ENCODE measurements around the gene CDKL1. TPM values are rescaled to one million over a fixed set of nuclear protein-coding genes. Genes with fewer than 3 reads are reported as not detected.
"Not testable (repeated sequence)": the region's sequence is repeated elsewhere in the genome, so short reads cannot be mapped to it uniquely, and the experiment has no call there.

Gene CDKL1
- total RNA-seq, 1 donor from 2014 or later: 31.9 TPM

DNA sequence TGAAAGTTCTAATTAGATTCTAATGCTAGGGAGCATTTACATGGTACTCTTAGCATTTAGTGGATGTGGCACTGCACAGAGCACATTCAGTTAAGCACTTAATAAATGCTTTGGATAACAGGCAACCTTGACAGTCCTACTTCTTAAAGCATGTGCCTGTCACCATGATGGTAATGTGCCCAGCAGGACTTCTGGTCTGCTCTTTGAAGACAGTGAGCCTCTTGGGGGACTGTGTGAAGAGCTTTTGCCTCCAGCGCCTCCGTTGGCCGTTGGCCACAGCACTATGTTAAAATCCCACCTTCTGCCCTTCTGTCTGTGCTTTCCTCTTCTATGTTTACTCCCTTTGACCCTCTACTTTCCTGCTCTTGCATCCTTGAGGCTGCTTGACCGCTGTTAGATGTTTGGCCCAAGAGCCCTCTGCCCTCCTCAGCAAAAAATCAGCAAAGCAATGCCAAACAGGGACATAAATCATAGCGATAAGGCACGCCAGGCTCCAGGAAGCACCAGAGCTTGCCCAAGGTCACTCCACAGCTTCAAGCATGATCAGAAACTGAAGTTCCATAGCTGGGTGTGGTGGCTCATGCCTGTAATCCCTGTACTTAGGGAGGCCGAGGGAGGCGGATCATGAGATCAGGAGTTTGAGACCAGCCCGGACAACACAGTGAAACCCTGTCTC is 8.3 kb downstream of the CDKL1 start:
- peak; percentile 20 to 39 for DNase-seq (ENCODE audit: low read depth in 2 of 2)

DNA sequence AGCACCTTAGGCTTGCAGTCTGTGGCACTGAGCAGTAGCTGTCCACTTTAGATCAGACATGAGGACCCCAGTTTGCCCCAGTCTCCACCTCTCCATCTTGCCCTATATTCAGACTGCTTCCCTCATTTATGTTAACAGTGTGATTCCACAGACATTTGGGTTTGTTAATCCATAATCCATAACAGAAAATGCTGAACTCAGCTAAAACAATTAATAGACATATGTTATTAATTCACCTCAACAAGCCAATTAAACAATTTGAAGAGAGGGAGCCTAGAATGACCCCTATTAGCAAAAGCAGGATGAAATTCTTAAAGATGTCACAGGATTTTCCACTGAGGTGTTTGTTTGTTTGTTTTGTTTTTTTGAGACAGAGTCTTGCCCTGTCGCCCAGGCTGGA is 9.1 kb downstream of the CDKL1 start:
- DNase-seq (ENCODE audit: low read depth in 2 of 2): no peak

DNA sequence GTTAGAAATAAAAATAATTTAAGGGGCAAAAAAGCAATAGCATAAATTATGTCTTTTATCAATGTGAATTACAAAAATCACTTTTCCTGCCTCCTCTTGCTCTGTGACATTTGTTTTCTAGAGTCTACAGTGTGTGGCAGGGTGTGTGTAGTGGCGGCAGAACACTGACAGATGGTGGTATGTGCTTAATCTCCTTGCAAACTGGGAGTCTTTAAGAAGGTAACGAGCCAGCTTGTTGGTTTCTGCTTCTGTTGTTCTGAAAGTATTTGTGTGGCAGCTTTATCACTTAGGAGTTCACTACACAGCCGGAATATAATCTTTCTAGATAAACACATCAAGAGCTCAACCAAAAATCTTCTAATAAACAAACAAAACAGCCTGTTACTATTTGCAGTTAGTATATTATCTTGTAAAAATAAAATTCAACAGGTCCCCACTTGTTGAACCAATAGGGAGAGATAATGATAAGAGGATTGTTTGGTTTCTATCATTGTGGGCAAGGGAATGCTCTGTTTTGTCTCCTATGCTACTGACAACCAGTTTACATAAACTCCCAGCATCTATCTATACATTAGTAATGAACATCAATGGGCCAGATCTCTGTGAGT is 13.0 kb downstream of the CDKL1 start:
- no peak for DNase-seq (ENCODE audit: low read depth in 2 of 2)

DNA sequence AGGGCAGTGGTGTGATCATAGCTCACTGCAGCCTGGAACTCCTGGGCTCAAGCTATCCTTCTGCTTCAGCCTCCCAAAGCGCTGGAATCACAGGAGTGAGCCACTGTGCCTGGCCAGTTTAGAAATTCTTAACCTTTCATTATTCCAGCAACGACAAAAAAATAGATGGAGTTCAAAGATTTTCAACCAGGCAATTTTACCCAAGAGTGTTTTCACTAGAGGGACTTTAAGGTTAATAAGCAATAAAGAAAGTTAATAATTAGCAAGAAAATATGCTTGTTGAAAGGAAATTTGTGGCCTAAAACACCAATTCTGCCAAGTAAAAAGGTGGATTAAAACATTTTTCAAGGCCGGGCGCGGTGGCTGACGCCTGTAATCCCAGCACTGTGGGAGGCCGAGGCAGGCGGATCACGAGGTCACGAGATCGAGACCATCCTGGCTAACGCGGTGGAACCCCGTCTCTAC is 14.8 kb downstream of the CDKL1 start:
- no peak for DNase-seq (ENCODE audit: low read depth in 2 of 2)

DNA sequence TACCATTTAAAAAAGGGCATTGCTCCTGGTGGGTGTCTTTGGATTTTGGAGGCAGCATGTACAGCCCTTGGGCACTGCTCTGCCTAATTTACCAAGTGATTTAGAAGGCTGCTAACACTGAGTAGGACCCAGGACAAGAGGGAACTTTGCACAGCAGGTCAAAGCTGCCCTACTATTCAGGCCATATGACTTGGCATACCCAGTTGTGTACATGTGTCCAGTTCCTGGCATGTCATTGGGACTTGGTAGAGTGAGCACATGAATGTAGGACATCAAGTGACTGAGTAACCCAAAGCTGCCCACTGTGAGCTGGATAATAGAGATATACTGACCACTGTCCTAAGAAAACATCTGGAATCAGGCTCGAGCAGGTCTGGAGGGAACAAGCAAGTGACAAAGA is 15.7 kb downstream of the CDKL1 start:
- DNase-seq (ENCODE audit: low read depth in 2 of 2): no peak

DNA sequence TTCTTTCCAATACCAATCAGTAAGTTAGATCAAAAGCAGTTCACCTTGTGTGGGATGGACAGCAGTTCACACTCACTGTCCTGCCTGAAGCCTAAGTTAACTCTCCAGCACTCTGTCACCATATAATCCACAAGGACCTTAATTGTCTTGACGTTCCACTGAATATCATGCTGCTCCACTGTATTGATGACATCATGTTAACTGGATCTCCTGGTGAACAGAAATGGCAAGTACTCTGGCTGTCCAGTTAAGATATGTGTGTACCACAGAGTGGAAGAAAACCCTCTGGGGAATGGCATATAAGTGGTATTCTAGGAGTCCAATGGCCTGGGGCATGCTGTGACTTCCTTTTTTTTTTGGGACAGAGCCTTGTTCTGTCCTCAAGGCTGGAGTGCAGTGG is 16.2 kb downstream of the CDKL1 start:
- DNase-seq (ENCODE audit: low read depth in 2 of 2): no peak

DNA sequence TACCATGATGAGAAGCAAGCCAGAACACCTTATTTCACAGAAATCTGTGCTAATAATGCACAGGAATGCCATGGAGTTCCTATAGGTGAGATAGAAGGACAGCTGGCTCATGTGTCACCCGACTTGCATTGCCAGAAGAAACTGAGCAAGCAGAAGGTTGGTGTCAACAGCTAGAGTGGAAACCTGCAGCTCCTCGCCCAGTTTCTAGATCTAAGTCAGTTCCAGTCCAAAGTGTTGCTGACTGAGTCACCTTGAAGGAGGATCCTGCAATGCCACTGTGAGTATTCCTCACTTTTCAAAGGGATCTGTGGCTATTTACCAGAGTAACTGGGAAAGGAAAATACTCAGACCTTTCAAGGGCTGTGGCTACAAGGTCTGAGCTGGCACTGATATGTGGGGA is 17.1 kb downstream of the CDKL1 start:
- DNase-seq (ENCODE audit: low read depth in 2 of 2): no peak

DNA sequence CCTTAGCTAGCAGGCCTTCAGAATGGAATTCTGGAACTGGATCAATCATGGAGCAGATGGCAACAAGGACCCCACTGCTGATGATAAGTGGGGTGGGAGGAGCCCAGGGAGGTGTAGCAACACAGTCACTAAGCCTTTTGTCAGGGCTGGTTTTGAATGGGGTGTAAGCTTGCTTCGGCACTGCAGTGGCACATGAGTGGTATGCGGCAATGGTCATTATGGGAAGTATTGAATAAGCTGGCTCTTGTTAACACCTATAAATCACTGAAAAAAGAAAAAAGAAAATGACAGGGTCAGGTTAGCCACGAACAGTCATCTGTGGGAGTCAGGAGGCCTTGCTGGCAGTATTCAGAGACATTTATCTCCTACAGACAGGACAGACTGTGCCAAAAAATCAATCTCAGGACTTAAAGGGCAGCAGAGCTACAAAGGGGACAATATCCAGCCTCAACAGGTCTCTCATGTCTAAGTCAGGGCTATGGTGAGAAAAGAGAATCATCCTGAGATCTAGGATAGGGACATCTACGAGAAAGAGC is 19.1 kb downstream of the CDKL1 start:
- no peak for DNase-seq (ENCODE audit: low read depth in 2 of 2)

DNA sequence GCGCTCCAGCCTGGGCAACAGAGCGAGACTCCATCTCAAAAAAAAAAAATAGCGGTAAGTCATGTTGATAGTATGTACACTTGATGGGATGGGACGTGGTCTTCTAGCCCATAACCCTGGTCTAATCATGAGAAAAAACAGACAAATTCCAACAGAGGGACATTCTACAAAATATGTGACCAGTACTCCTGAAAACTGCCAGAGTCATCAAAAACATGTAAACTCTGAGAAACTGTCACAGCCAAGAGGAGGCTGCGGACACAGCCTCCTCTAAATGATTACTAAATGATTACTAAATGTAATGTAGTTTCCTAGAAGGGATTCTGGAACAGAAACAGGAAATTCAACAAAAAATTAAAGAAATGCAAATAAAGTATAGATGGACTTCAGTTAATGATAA is 20.9 kb downstream of the CDKL1 start:
- DNase-seq (ENCODE audit: low read depth in 2 of 2): no peak

DNA sequence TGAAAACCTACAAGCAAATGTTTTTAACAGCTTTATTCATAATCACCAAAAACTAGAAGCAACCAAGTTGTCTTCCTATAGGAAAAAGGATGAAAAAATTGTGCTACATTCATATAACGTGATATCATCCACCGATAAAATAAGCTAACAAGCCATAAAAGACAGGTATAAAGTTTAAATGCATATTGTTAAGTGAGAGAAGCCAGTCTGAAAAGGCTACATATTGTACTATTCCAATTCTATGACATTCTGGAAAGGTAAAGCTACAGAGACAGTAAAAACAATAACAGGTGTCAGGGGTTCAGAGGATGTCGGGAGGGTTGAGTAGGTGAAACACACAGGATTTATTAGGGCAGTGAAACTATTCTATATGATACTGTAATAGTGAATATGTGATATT is 22.7 kb downstream of the CDKL1 start:
- DNase-seq (ENCODE audit: low read depth in 2 of 2): no peak

DNA sequence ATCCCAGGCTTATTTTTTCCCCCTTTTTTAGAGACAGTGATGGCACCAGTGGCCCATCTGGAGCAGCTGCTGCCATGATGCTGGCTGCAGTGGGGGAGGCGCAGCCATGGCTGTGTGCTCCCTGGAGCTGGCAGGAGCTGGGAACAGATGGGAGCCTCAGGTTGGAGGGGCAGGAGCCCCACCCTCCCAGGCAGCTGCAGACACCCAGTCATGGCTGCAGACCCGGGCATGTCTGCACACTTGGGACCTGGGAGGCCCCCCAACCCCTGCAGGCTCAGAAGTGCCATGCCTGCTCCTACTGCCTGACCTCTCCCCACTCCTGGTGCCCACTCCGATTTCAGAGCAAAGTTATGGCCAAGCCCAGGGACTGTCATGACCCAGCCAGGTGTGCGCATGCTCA is 25.1 kb downstream of the CDKL1 start:
- no peak for DNase-seq (ENCODE audit: low read depth in 2 of 2)

DNA sequence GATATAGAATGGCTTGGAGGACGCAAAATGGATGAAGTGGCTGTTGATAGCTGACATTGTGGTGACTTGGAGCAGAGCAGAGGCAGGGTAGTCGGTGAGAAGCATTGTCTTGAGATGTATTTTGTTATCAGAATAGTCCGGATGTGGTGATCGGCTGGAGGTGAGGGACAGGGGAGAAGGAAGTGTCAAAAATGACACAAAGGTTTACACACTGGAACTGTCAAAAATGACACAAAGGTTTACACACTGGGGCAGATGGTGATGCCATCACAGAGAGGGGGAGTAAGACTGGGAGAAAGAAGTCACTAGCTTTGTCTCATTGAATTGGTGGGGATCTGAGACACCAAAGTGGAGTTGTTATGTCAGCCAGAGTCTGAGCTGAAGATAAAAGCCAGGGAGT is 30.1 kb downstream of the CDKL1 start:
- DNase-seq (ENCODE audit: low read depth in 2 of 2): no peak

DNA sequence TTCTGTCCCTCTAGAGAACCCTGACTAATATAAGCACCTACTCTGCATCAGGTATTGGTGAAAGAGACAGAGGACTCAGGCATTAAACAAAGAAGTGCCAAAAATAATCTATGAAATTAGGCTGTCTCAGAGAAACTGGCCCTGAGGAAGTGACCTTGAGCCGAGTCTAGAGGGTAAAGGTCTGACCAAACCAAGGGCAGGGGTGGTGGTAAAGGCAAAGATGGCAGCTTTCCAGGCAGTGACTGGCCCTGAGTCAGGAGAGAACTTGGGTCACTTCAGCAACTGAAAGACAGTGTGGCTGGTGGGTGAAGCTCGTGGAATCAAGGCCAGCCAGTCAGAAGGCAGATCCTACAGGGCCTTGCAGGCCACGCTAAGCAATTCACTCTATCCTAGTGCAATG is 30.6 kb downstream of the CDKL1 start:
- DNase-seq (ENCODE audit: low read depth in 2 of 2): peak in 1 of 2 donors; percentile 14

DNA sequence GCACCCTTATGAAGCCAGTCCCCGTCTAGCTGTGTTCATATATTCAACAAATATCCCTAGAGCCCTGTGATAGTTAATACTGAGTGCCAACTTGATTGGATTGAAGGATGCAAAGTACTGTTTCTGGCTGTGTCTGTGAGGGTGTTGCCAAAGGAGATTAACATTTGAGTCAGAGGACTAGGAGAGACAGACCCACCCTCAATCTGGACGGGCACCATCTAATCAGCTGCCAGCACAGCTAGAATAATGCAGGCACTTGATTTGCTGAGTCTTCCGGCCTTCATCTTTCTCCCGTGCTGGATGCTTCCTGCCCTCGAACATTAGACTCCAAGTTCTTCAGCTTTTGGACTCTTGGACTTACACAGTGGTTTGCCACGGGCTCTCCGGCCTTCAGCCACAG is 31.1 kb downstream of the CDKL1 start:
- not testable (repeated sequence) for DNase-seq (ENCODE audit: low read depth in 2 of 2)

DNA sequence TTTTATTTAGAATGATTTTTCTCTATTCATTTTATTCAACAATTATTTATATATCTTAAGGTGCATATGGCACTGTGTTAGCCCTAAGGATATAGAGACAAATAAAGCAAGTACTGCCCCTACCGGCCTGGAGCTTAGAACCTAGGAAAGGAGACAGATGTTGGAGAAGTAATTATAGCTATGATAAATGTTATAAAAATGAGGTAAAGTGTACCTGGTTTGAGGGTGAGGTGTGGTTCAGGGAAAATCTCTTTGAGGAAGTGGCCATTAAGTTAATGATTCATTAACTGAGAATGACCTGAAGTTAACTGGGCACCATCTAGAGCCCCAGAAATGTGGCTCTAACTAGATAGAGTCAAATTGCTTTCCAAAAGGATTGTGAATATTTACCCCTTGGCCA is 31.9 kb downstream of the CDKL1 start:
- no peak for DNase-seq (ENCODE audit: low read depth in 2 of 2)

DNA sequence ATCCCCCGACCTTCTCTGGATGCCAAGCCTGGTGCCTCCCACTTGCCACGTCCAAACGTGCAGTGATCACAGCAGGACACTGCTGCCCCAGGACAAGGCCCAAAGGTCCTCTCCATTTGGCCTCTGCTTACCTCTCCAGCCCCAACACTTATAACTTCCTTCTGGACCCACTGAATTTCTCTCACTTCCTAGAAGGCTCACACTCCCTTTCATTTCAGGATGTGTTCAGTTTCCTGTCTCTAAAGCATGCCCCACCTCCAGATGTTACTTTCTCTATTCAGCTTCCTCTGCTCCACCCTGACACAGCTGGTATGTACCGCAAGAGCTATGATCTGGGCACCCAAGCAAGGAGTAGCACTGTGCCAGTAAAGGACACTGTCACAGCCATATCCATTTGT is 33.0 kb downstream of the CDKL1 start:
- DNase-seq (ENCODE audit: low read depth in 2 of 2): peak in 1 of 2 donors; percentile 70

DNA sequence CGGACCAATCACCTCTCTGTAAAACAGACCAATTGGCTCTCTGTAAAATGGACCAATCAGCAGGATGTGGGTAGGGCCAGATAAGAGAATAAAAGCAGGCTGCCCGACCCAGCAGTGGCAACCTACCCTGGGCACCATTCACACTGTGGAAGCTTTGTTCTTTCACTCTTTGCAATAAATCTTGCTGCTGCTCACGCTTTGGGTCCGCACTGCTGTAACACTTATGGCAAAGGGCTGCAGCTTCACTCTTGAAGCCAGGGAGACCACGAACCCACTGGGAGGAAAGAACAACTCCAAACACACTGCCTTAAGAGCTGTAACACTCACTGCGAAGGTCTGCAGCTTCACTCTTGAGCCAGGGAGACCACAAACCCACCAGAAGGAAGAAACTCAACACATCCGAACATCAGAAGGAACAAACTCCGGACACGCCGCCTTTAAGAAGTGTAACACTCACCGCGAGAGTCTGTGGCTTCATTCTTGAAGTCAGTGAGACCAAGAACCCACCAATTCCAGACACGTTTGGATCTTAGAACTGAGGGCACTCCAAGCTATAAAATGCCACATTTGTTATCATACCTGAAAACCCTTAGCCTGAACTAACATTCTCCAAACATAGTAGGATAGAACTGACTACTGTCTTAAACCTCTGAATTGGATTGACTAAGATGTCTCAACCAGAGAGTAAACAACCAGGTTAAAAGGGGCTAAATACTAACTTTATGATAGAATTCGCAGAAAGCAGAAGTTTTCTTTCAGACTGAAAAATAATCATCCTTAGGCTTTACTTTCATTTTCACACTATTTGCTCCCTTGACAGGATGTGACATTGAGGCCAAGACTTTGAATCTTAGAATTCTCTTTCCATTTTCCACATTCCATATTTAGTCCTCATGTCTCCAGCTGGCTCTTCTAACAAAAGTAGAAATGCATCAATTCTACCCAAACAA is 33.6 kb downstream of the CDKL1 start:
- DNase-seq (ENCODE audit: low read depth in 2 of 2): peak in 1 of 2 donors; percentile 26

DNA sequence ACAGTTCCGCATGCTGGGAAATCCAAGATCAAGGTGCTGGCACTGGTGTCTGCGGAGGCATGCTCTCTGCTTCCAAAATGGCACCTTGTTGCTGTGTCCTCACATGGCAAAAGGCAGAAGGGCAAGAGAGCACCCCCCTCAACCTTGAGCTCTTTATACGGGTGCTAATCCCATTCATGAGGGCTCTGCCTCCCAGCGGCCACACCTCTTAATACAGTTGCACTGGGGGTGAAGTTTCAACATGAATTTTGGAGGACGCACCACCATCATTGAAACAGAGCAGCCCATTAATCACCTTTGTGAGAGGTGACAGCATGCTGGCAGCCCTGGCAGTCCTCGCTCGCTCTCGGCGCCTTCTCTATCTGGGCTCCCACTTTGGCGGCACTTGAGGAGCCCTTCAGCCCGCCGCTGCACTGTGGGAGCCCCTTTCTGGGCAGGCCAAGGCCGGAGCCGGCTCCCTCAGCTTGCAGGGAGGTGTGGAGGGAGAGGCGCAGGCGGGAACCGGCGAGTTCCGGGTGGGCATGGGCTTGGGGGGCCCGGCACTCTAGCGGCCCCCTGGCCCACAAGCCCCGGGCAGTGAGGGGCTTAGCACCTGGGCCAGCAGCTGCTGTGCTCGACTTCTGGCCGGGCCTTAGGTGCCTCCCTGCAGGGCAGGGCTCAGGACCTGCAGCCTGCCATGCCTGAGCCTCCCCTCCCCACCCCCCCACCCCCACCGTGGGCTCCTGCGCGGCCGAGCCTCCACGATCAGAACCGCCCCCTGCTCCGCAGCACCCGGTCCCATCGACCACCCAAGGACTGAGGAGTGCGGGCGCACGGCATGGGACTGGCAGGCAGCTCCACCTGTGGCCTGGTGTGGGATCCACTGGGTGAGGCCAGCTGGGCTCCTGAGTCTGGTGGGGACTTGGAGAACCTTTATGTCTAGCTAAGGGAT is 34.9 kb downstream of the CDKL1 start:
- not testable (repeated sequence) for DNase-seq (ENCODE audit: low read depth in 2 of 2)

DNA sequence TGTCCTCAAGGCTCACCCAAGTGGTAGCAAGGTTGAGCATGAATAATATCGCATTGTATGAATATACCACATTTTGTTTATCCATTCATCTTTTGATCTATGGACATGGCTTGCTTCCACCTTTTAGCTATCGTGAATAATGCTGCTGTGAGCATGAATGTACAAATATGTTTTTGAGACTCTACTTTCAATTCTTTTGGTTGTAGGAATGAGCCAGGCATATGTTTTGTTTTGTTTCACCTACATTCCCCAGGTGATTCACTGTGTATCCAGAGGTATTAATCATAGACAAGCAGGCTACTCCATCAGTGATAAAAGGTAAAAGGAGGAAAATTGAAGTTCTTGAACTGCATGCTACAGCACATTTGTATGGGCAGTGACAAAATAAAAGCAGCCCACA is 35.8 kb downstream of the CDKL1 start:
- DNase-seq (ENCODE audit: low read depth in 2 of 2): no peak

DNA sequence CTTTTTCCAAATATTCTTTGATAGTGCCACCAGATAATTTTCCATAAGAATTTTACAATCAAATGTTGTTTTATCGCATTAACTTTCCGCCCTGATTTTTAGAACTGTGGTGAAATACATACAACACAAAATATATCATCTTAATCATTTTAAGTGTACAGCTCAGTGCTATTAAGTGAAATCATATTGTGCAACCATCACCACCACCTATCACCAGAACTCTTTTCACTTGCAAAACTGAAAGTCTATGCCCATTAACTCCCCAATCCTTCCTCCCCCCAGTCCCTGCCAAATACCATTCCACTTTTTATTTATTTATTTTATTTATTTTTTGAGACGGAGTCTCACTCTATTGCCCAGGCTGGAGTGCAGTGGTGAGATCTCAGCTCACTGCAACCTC is 36.6 kb downstream of the CDKL1 start:
- peak in 1 of 2 donors; percentile 25 for DNase-seq (ENCODE audit: low read depth in 2 of 2)

DNA sequence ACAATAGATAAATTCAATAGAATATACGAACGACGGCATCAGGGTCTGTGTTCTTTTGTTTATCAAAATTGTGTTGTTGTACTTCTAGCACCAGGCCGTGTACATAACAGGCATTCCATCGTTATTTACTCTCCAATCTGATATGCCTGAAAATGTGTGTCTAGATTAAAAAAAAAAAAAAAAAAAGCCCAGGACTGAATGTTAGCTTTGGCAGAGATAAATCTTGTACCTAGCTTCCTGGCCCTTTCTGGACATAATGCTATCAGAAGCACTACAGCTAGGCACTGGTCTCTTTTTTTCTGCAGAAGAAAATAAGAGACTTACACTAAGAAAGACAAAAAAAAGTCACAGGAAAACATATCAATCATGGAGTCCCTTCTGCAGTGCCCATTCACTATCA is 37.0 kb downstream of the CDKL1 start:
- DNase-seq (ENCODE audit: low read depth in 2 of 2): peak in 1 of 2 donors; percentile 43
